Testis (tissue), 3 donors: Measurements from ENCODE around the gene TMEM151B. TPM values are rescaled to one million over a fixed set of nuclear protein-coding genes. Genes with fewer than 3 reads are reported as not detected.

Experiments used
- DNase-seq: peaks from one replicate; pipeline ENCODE4 v3.0.0-alpha.2; 2019
- H3K27ac ChIP-seq, 2 donors: fragments of 200-600 bp; sonication (generic); one replicate each; pipeline ENCODE4 v1.5.1; 2019
- H3K27me3 ChIP-seq: fragments of 200-600 bp; sonication (generic); one replicate; pipeline ENCODE4 v1.5.1; 2019
- H3K36me3 ChIP-seq: fragments of 200-600 bp; sonication (generic); one replicate; pipeline ENCODE4 v1.5.1; 2017; ENCODE audit warnings: low read depth; ENCODE audit errors: missing control alignments
- H3K4me1 ChIP-seq: fragments of 200-600 bp; sonication (generic); one replicate; pipeline ENCODE4 v1.5.1; 2019
- H3K4me3 ChIP-seq, 2 donors: fragments of 200-600 bp; sonication (generic); one replicate each; pipeline ENCODE4 v1.5.1; 2017 to 2019
- H3K9me3 ChIP-seq: fragments of 200-600 bp; sonication (generic); one replicate; pipeline ENCODE4 v1.5.1; 2017
- CTCF ChIP-seq, 3 experiments: fragments of 450-650 bp in 2 of 3; fragments of 200-600 bp in 1 of 3; sonication (generic) in 1 of 3; IDR thresholded peaks; one replicate each; pipeline ENCODE4 v1.5.1; 2016 to 2019; ENCODE audit warnings: antibody characterized with exemption in 3 of 3, mild to moderate bottlenecking in 2 of 3, moderate library complexity in 1 of 3
- POLR2A ChIP-seq: fragments of 450-650 bp; IDR thresholded peaks from one replicate; pipeline ENCODE4 v1.6.1; 2017; ENCODE audit warnings: antibody characterized with exemption, mild to moderate bottlenecking, moderate library complexity
- WGBS, 2 donors: methylation state at CpG; one replicate each; pipeline ENCODE4 v1.1.5; 2018; 5-methylcytosine and 5-hydroxymethylcytosine counted together
- intact Hi-C: fragments of 100-400 bp; cut with DNase I; formaldehyde crosslinking; loops from one replicate; pipeline ENCODE4 v1.15.1; 2023; ENCODE audit warnings: low total_unique reads
- microRNA counts, 2 donors: library from miRNA; unstranded; fragments of <30 nt; microRNA quantifications; one replicate each; lab custom pipeline; 2016
- polyA plus RNA-seq: library from polyadenylated mRNA; stranded (reverse); fragments of 350-450 nt; fragmentation: Illumina TruSeq; extraction: RNeasy Lipid Tissue Mini Kit (QIAGEN cat#74804); gene quantifications from one replicate; pipeline ENCODE4 v1.2.3, GENCODE V29; 2014; ENCODE audit warnings: low read depth, low replicate concordance; ENCODE audit not compliant: insufficient read depth
- total RNA-seq, 2 donors: library from RNA; depleted of rRNA; stranded (reverse); fragments of >200 nt; gene quantifications; one replicate each; pipeline ENCODE4 v1.2.3, GENCODE V29; 2016

The TMEM151B gene
- total and polyA plus RNA-seq, 3 donors from 2014 or later, result 1.3 to 2.8 (median 1.6) TPM

GRCh38 chr6:44356487-44356886, 86.2 kb downstream of the TMEM151B start:
- H3K4me3 ChIP-seq, result no peak overlapping the region
- 29 to 64% methylated on average over 1 of the region's 1 CpG for WGBS, 2 donors
- TF ChIP-seq CTCF (IDR thresholded peaks at IDR 0.05) (no peak), POLR2A (no peak)
- no peaks in the 10 kb centered on the region for H3K4me1 ChIP-seq
- H3K27me3 ChIP-seq, result no peaks in the 10 kb centered on the region
- H3K27ac ChIP-seq, result no peak overlapping the region
- no peak for DNase-seq
- intact Hi-C loops, result no loop called here
- no peaks in the 10 kb centered on the region for H3K9me3 ChIP-seq
- H3K36me3 ChIP-seq, result no peaks in the 10 kb centered on the region

MicroRNAs within 50 kb of the gene (microRNA counts, 767-probe panel; counts per million panel counts)
- microRNA hsa-miR-4647 (lab: Ali Mortazavi, UCI), result 0 to 152 counts per million in 2 donors

Other genes with a start within 250 kb of the TMEM151B start
- 10 to 100 TPM; 47.6 to 53.5 TPM for gene MRPL14, start 143.0 kb upstream of the TMEM151B start, total RNA-seq
- 86.5 TPM for gene MRPL14, start 143.0 kb upstream of the TMEM151B start, polyA plus RNA-seq
- 100 to 1,000 TPM; 139 to 170 TPM for gene TMEM63B, start 142.9 kb upstream of the TMEM151B start, total RNA-seq
- 79.0 TPM for gene TMEM63B, start 142.9 kb upstream of the TMEM151B start, polyA plus RNA-seq
- 10 to 100 TPM; 20.5 to 23.5 TPM for gene CAPN11, start 111.6 kb upstream of the TMEM151B start, total RNA-seq
- 115 TPM for gene CAPN11, start 111.6 kb upstream of the TMEM151B start, polyA plus RNA-seq
- gene MYMX, start 53.5 kb upstream of the TMEM151B start, total RNA-seq, result under 1 TPM in 1 of 2 donors, not detected in 1; 0.87 TPM
- 0.73 TPM for gene MYMX, start 53.5 kb upstream of the TMEM151B start, polyA plus RNA-seq
- gene SLC29A1, start 46.9 kb upstream of the TMEM151B start, total RNA-seq, result 10 to 100 TPM; 51.3 to 70.0 TPM
- gene SLC29A1, start 46.9 kb upstream of the TMEM151B start, polyA plus RNA-seq, result 41.2 TPM
- gene HSP90AB1, start 23.3 kb upstream of the TMEM151B start, total RNA-seq, result 100 to 1,000 TPM; 480 to 610 TPM
- 602 TPM for gene HSP90AB1, start 23.3 kb upstream of the TMEM151B start, polyA plus RNA-seq
- gene SLC35B2, start 12.9 kb upstream of the TMEM151B start, total RNA-seq, result 10 to 100 TPM; 42.4 to 49.8 TPM
- 32.1 TPM for gene SLC35B2, start 12.9 kb upstream of the TMEM151B start, polyA plus RNA-seq
- 10 to 100 TPM; 18.3 to 29.2 TPM for gene NFKBIE, start 4.9 kb upstream of the TMEM151B start, total RNA-seq
- gene NFKBIE, start 4.9 kb upstream of the TMEM151B start, polyA plus RNA-seq, result 13.1 TPM
- gene AARS2, start 42.9 kb downstream of the TMEM151B start, total RNA-seq, result 10 to 100 TPM; 13.4 to 14.6 TPM
- gene AARS2, start 42.9 kb downstream of the TMEM151B start, polyA plus RNA-seq, result 6.2 TPM
- gene SPATS1, start 72.2 kb downstream of the TMEM151B start, total RNA-seq, result 10 to 100 TPM; 10.7 to 13.1 TPM
- gene SPATS1, start 72.2 kb downstream of the TMEM151B start, polyA plus RNA-seq, result 51.7 TPM
- gene CDC5L, start 117.3 kb downstream of the TMEM151B start, total RNA-seq, result 10 to 100 TPM; 20.3 to 20.5 TPM
- 19.7 TPM for gene CDC5L, start 117.3 kb downstream of the TMEM151B start, polyA plus RNA-seq